Measurements from ENCODE around the gene CENPP.

- TF ChIP-seq CTCF (IDR thresholded peaks at IDR 0.05; ENCODE audit: low read length) = no peak
- TF ChIP-seq EZH2 (IDR thresholded peaks at IDR 0.05; ENCODE audit: borderline replicate concordance, low read length) = no peak
These were observed 266.8 kb downstream of the CENPP start for GRCh38 chr9:92592537-92592936.

Data from OCI-LY1 (cell line).